Skeletal muscle satellite cell (primary cell): Measurements from ENCODE around the gene KNTC1.
"Not testable (repeated sequence)": the region's sequence is repeated elsewhere in the genome, so short reads cannot be mapped to it uniquely, and the experiment has no call there.

Experiments used
- H3K27me3 ChIP-seq: 2 replicates; pipeline ENCODE4 v1.7.0; 2013; ENCODE audit warnings: low read length; ENCODE audit not compliant: control insufficient read depth, insufficient read depth
- H3K36me3 ChIP-seq: 2 replicates; pipeline ENCODE4 v1.7.0; 2013; ENCODE audit warnings: mild to moderate bottlenecking, control low read depth, low read length; ENCODE audit not compliant: insufficient read depth
- H3K4me1 ChIP-seq: 2 replicates; pipeline ENCODE4 v1.7.0; 2013; ENCODE audit warnings: low read length; ENCODE audit not compliant: control insufficient read depth, insufficient read depth
- H3K4me2 ChIP-seq: 2 replicates; pipeline ENCODE4 v1.7.0; 2013; ENCODE audit warnings: mild to moderate bottlenecking, low read length
- H3K4me3 ChIP-seq: 2 replicates; pipeline ENCODE4 v1.7.0; 2013; ENCODE audit warnings: low read length
- H3K9ac ChIP-seq: 2 replicates; pipeline ENCODE4 v1.7.0; 2013; ENCODE audit warnings: mild to moderate bottlenecking, low read depth, low read length, moderate library complexity
- H3K9me3 ChIP-seq: replicated peaks from 2 replicates; pipeline ENCODE4 v1.7.0; 2013; ENCODE audit warnings: mild to moderate bottlenecking, control low read depth, low read length

Gene KNTC1

GRCh38 chr12:122528582-122528981 lies 1.5 kb downstream of the KNTC1 start:
- peaks cover 22% of the 10 kb centered on the region for H3K36me3 ChIP-seq
- peak overlapping the region; percentile 81 for H3K9ac ChIP-seq
- H3K9me3 ChIP-seq: no peaks in the 10 kb centered on the region
- H3K4me3 ChIP-seq: peak overlapping the region; percentile 78
- no peaks in the 10 kb centered on the region for H3K27me3 ChIP-seq
- H3K4me2 ChIP-seq: peak overlapping the region; percentile 80
- peaks cover 14% of the 10 kb centered on the region for H3K4me1 ChIP-seq

GRCh38 chr12:122528992-122529391 lies 1.9 kb downstream of the KNTC1 start:
- no peak overlapping the region for H3K9ac ChIP-seq
- H3K27me3 ChIP-seq: no peaks in the 10 kb centered on the region

GRCh38 chr12:122533856-122534255 lies 6.8 kb downstream of the KNTC1 start:
- Histone ChIP-seq H3K4me3 (no peak overlapping the region), H3K27me3 (no peaks in the 10 kb centered on the region), H3K4me1 (no peaks in the 10 kb centered on the region), H3K36me3 (peaks cover 14% of the 10 kb centered on the region), H3K4me2 (no peak overlapping the region), H3K9me3 (no peaks in the 10 kb centered on the region), H3K9ac (no peak overlapping the region)

More at GRCh38 chr12:122528992-122529391, 1.9 kb downstream of the KNTC1 start:
- H3K4me1 ChIP-seq: peaks cover 10% of the 10 kb centered on the region
- H3K4me3 ChIP-seq: no peak overlapping the region
- peaks cover 18% of the 10 kb centered on the region for H3K36me3 ChIP-seq
- H3K9me3 ChIP-seq: no peaks in the 10 kb centered on the region
- no peak overlapping the region for H3K4me2 ChIP-seq

GRCh38 chr12:122537021-122537420 lies 10.0 kb downstream of the KNTC1 start:
- Histone ChIP-seq H3K9me3 (no peaks in the 10 kb centered on the region), H3K4me2 (no peak overlapping the region), H3K4me1 (no peaks in the 10 kb centered on the region), H3K36me3 (peaks cover 9% of the 10 kb centered on the region), H3K4me3 (no peak overlapping the region), H3K9ac (no peak overlapping the region), H3K27me3 (no peaks in the 10 kb centered on the region)

- Histone ChIP-seq H3K4me2 (no peak overlapping the region), H3K27me3 (no peaks in the 10 kb centered on the region), H3K4me3 (no peak overlapping the region), H3K9me3 (no peaks in the 10 kb centered on the region), H3K4me1 (no peaks in the 10 kb centered on the region), H3K9ac (no peak overlapping the region), H3K36me3 (peaks cover 9% of the 10 kb centered on the region)
Measured at GRCh38 chr12:122538496-122538895, 11.4 kb downstream of the KNTC1 start.

GRCh38 chr12:122544537-122544936 lies 17.5 kb downstream of the KNTC1 start:
- Histone ChIP-seq H3K36me3 (peaks cover 10% of the 10 kb centered on the region), H3K9ac (no peak overlapping the region), H3K4me2 (no peak overlapping the region), H3K4me1 (no peaks in the 10 kb centered on the region), H3K27me3 (no peaks in the 10 kb centered on the region), H3K9me3 (no peaks in the 10 kb centered on the region), H3K4me3 (no peak overlapping the region)

GRCh38 chr12:122545855-122546254 lies 18.8 kb downstream of the KNTC1 start:
- Histone ChIP-seq H3K9ac (no peak overlapping the region), H3K4me1 (no peaks in the 10 kb centered on the region), H3K9me3 (no peaks in the 10 kb centered on the region), H3K36me3 (peaks cover 10% of the 10 kb centered on the region), H3K4me2 (no peak overlapping the region), H3K4me3 (no peak overlapping the region), H3K27me3 (no peaks in the 10 kb centered on the region)

GRCh38 chr12:122547330-122547729 lies 20.3 kb downstream of the KNTC1 start:
- no peaks in the 10 kb centered on the region for H3K4me1 ChIP-seq
- no peaks in the 10 kb centered on the region for H3K27me3 ChIP-seq
- no peaks in the 10 kb centered on the region for H3K9me3 ChIP-seq
- H3K36me3 ChIP-seq: peaks cover 18% of the 10 kb centered on the region
- H3K9ac ChIP-seq: no peak overlapping the region
- H3K4me3 ChIP-seq: no peak overlapping the region
- no peak overlapping the region for H3K4me2 ChIP-seq

- Histone ChIP-seq H3K4me3 (no peak overlapping the region), H3K9ac (no peak overlapping the region), H3K27me3 (no peaks in the 10 kb centered on the region), H3K4me1 (no peaks in the 10 kb centered on the region), H3K9me3 (no peaks in the 10 kb centered on the region), H3K36me3 (peaks cover 25% of the 10 kb centered on the region), H3K4me2 (no peak overlapping the region)
Measured at GRCh38 chr12:122558745-122559641, 31.9 kb downstream of the KNTC1 start.

GRCh38 chr12:122560138-122560537 lies 33.1 kb downstream of the KNTC1 start:
- Histone ChIP-seq H3K4me3 (no peak overlapping the region), H3K4me2 (no peak overlapping the region), H3K9me3 (no peaks in the 10 kb centered on the region), H3K4me1 (no peaks in the 10 kb centered on the region), H3K9ac (no peak overlapping the region), H3K27me3 (no peaks in the 10 kb centered on the region), H3K36me3 (peaks cover 23% of the 10 kb centered on the region)

- peaks cover 10% of the 10 kb centered on the region for H3K36me3 ChIP-seq
- H3K4me3 ChIP-seq: no peak overlapping the region
- no peak overlapping the region for H3K4me2 ChIP-seq
Measured at GRCh38 chr12:122563361-122563760, 36.3 kb downstream of the KNTC1 start.

GRCh38 chr12:122566816-122567215 lies 39.8 kb downstream of the KNTC1 start:
- not testable (repeated sequence) for H3K4me1 ChIP-seq, H3K27me3 ChIP-seq, H3K4me3 ChIP-seq, H3K9me3 ChIP-seq, H3K9ac ChIP-seq, H3K4me2 ChIP-seq
- peaks cover 11% of the 10 kb centered on the region for H3K36me3 ChIP-seq

More at GRCh38 chr12:122563361-122563760, 36.3 kb downstream of the KNTC1 start:
- Histone ChIP-seq H3K27me3 (no peaks in the 10 kb centered on the region), H3K9ac (no peak overlapping the region), H3K4me1 (no peaks in the 10 kb centered on the region), H3K9me3 (no peaks in the 10 kb centered on the region)
